Stimulated activated naive CD4-positive, alpha-beta T cell treated with Interleukin-2 at 50 U/mL for 16 hours (primary cell): ENCODE results near the gene USP27X.

ENCODE experiments used
- DNase-seq: peaks from one replicate; lab custom pipeline; 2025; lab: John Stamatoyannopoulos, UW

USP27X gene

GRCh38 chrX:49884290-49884862 is 5.1 kb downstream of the USP27X start:
- peak; percentile 32 for DNase-seq

- no peak for DNase-seq
Observed at GRCh38 chrX:49892542-49892941, 13.3 kb downstream of the USP27X start.

GRCh38 chrX:49896951-49897350 is 17.7 kb downstream of the USP27X start:
- DNase-seq = no peak

GRCh38 chrX:49901048-49901447 is 21.8 kb downstream of the USP27X start:
- no peak for DNase-seq

GRCh38 chrX:49910344-49910743 is 31.1 kb downstream of the USP27X start:
- no peak for DNase-seq

- no peak for DNase-seq
Observed at GRCh38 chrX:49912086-49912485, 32.8 kb downstream of the USP27X start.

GRCh38 chrX:49912861-49913260 is 33.6 kb downstream of the USP27X start:
- no peak for DNase-seq

GRCh38 chrX:49915361-49916222 is 36.3 kb downstream of the USP27X start:
- DNase-seq = peak; percentile 25

GRCh38 chrX:49919617-49920016 is 40.3 kb downstream of the USP27X start:
- DNase-seq = peak; percentile 1

GRCh38 chrX:49921109-49921508 is 41.8 kb downstream of the USP27X start:
- no peak for DNase-seq

- DNase-seq = peak; percentile 92
Observed at GRCh38 chrX:49922291-49923241, 43.3 kb downstream of the USP27X start, which contains the start of gene CLCN5. Gene CLCN5 (plus strand): TSS chrX:49922596. CDS start chrX:49925299, 2,703 bp downstream.

- DNase-seq = no peak
Observed at GRCh38 chrX:49925176-49925575, 45.9 kb downstream of the USP27X start.

- no peak for DNase-seq
Observed at GRCh38 chrX:49930039-49930438, 50.8 kb downstream of the USP27X start.
